ENCODE data around the gene FNDC3B. TPM values are rescaled to one million over a fixed set of nuclear protein-coding genes. Genes with fewer than 3 reads are reported as not detected.

The FNDC3B gene
- total and polyA plus RNA-seq, 5 donors from 2014 or later, result 6.8 to 31.8 (median 11.7) TPM

GRCh38 chr3:172071780-172072330, 32.5 kb downstream of the FNDC3B start:
- Histone ChIP-seq H3K27ac (ENCODE audit: insufficient read depth, low read length, poor library complexity, severe bottlenecking) (no peak overlapping the region), H3K4me1 (ENCODE audit: control insufficient read depth, insufficient read depth, low read length, poor library complexity, severe bottlenecking) (no peaks in the 10 kb centered on the region), H3K9me3 (ENCODE audit: control insufficient read depth in 2 of 2, low read length in 2 of 2) (no peaks in the 10 kb centered on the region), H3K4me3 (ENCODE audit: low read depth, low read length) (no peak overlapping the region), H3K36me3 (ENCODE audit: control insufficient read depth, insufficient read depth, low read length) (no peaks in the 10 kb centered on the region), H3K27me3 (ENCODE audit: control insufficient read depth, insufficient read depth, low read length) (no peaks in the 10 kb centered on the region)
- Mint-ChIP-seq H3K4me1 (peaks cover 6 to 27% (median 17%) of the 10 kb centered on the region in 4 donors), H3K27ac (no peak overlapping the region), H3K27me3 (no peaks in the 10 kb centered on the region), H3K36me3 (peaks cover 13% of the 10 kb centered on the region), H3K4me3 (no peak overlapping the region), H3K9me3 (no peaks in the 10 kb centered on the region)
- ATAC-seq (ENCODE audit: low read depth in 2 of 2), result no peak
- no peak for DNase-seq

DNA sequence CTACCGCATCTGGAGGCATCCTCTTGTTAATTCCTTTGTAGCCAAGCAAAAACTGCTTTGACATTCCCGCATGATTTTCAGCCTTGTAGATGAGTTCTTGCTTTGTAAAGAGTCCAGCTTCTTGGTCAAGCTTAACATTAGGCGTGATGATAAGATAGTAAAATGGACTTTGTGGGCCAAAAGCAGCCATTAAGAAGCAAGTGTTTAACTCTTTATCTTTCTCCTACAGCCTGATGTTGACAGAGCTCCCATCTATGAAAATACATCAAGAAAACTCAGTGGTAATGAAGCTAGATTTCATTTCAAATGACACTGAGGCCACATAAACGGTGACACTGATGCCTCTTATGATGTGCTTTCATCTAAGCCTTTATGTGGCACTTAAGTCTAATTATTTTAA, 33.2 kb downstream of the FNDC3B start:
- Histone ChIP-seq H3K27ac (ENCODE audit: insufficient read depth, low read length, poor library complexity, severe bottlenecking) (no peak overlapping the region), H3K9me3 (ENCODE audit: control insufficient read depth in 2 of 2, low read length in 2 of 2) (no peaks in the 10 kb centered on the region), H3K4me3 (ENCODE audit: low read depth, low read length) (no peak overlapping the region), H3K4me1 (ENCODE audit: control insufficient read depth, insufficient read depth, low read length, poor library complexity, severe bottlenecking) (no peaks in the 10 kb centered on the region), H3K27me3 (ENCODE audit: control insufficient read depth, insufficient read depth, low read length) (no peaks in the 10 kb centered on the region), H3K36me3 (ENCODE audit: control insufficient read depth, insufficient read depth, low read length) (no peaks in the 10 kb centered on the region)
- Mint-ChIP-seq H3K27ac (no peak overlapping the region), H3K27me3 (no peaks in the 10 kb centered on the region), H3K4me1 (peaks cover 0 to 24% (median 10%) of the 10 kb centered on the region in 4 donors), H3K9me3 (no peaks in the 10 kb centered on the region), H3K36me3 (peaks cover 13% of the 10 kb centered on the region), H3K4me3 (no peak overlapping the region)
- ATAC-seq (ENCODE audit: low read depth in 2 of 2) (no peak), DNase-seq (no peak)

DNA sequence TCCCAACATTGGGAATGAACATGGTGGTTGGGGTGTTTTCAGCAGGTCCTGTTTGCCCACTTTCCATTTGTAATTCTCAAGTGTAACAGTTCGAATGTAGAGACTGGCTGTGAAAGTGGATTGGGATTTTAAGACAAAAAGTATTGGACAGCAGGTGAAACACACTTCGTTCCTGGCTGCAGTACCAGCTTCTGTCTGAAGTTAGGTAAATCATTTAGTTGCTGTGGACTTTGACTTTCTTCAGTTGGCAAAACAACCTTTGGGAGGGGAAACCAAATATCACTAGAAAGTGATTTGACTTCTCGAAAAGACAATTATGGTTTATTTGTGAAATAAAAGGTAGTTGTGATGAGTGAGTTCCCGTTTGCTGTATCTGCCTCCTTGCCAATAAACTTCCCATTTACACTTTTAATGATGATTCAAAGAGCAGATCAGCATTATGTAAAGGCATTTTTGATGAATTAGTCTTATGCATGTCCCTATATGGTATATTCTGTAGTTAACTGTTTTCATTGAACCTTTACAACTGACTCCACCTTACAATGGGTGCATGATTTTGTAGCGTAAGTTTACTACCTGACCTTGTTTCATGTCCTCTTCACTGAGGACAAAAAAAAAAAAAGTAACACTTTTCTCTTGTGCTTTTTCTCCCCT, 34.0 kb downstream of the FNDC3B start:
- Mint-ChIP-seq H3K9me3 (no peaks in the 10 kb centered on the region), H3K27ac (no peak overlapping the region)
- H3K4me1 ChIP-seq (ENCODE audit: control insufficient read depth, insufficient read depth, low read length, poor library complexity, severe bottlenecking), result no peaks in the 10 kb centered on the region

GRCh38 chr3:172074032-172074431, 34.7 kb downstream of the FNDC3B start:
- H3K9me3 ChIP-seq (ENCODE audit: control insufficient read depth in 2 of 2, low read length in 2 of 2), result no peaks in the 10 kb centered on the region
- Mint-ChIP-seq H3K27ac (no peak overlapping the region), H3K27me3 (no peaks in the 10 kb centered on the region), H3K4me3 (no peak overlapping the region), H3K4me1 (peaks cover 0 to 25% (median 10%) of the 10 kb centered on the region in 4 donors), H3K9me3 (no peaks in the 10 kb centered on the region), H3K36me3 (peaks cover 17% of the 10 kb centered on the region)
- no peak for ATAC-seq (ENCODE audit: low read depth in 2 of 2)
- H3K27me3 ChIP-seq (ENCODE audit: control insufficient read depth, insufficient read depth, low read length), result no peaks in the 10 kb centered on the region
- no peaks in the 10 kb centered on the region for H3K4me1 ChIP-seq (ENCODE audit: control insufficient read depth, insufficient read depth, low read length, poor library complexity, severe bottlenecking)
- no peak overlapping the region for H3K4me3 ChIP-seq (ENCODE audit: low read depth, low read length)
- no peak for DNase-seq
- no peak overlapping the region for H3K27ac ChIP-seq (ENCODE audit: insufficient read depth, low read length, poor library complexity, severe bottlenecking)
- H3K36me3 ChIP-seq (ENCODE audit: control insufficient read depth, insufficient read depth, low read length), result no peaks in the 10 kb centered on the region

More for the DNA sequence above, 34.0 kb downstream of the FNDC3B start:
- H3K9me3 ChIP-seq (ENCODE audit: control insufficient read depth in 2 of 2, low read length in 2 of 2), result no peaks in the 10 kb centered on the region
- H3K36me3 ChIP-seq (ENCODE audit: control insufficient read depth, insufficient read depth, low read length), result no peaks in the 10 kb centered on the region
- Mint-ChIP-seq H3K27me3 (no peaks in the 10 kb centered on the region), H3K4me1 (peaks cover 0 to 23% (median 7%) of the 10 kb centered on the region in 4 donors), H3K36me3 (peaks cover 17% of the 10 kb centered on the region), H3K4me3 (no peak overlapping the region)
- DNase-seq (no peak), ATAC-seq (ENCODE audit: low read depth in 2 of 2) (no peak)
- no peaks in the 10 kb centered on the region for H3K27me3 ChIP-seq (ENCODE audit: control insufficient read depth, insufficient read depth, low read length)
- no peak overlapping the region for H3K27ac ChIP-seq (ENCODE audit: insufficient read depth, low read length, poor library complexity, severe bottlenecking)
- no peak overlapping the region for H3K4me3 ChIP-seq (ENCODE audit: low read depth, low read length)

DNA sequence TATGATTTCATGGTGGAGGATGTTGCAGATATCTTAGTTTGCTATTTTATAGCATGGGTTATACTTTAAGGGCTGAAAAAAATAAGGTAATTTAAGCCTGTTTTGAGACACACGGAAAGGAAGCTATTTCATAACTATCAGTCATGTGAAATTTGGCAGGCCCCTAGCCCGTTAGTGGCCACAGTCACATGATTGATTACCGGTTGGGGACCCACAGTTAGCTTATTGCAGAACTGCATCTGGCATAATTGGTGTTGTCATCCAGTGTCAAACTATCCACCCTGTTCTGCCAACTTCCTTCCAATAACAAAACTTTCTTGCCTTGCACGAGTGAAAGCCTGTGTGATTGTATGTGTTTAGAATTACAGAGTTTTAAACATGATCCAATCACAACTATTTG, 35.2 kb downstream of the FNDC3B start:
- H3K4me1 ChIP-seq (ENCODE audit: control insufficient read depth, insufficient read depth, low read length, poor library complexity, severe bottlenecking), result no peaks in the 10 kb centered on the region
- Mint-ChIP-seq H3K4me1 (peaks cover 0 to 28% (median 16%) of the 10 kb centered on the region in 4 donors), H3K27me3 (no peaks in the 10 kb centered on the region), H3K9me3 (no peaks in the 10 kb centered on the region), H3K36me3 (peaks cover 17% of the 10 kb centered on the region), H3K27ac (no peak overlapping the region), H3K4me3 (no peak overlapping the region)
- no peak overlapping the region for H3K4me3 ChIP-seq (ENCODE audit: low read depth, low read length)
- no peaks in the 10 kb centered on the region for H3K36me3 ChIP-seq (ENCODE audit: control insufficient read depth, insufficient read depth, low read length)
- H3K27ac ChIP-seq (ENCODE audit: insufficient read depth, low read length, poor library complexity, severe bottlenecking), result no peak overlapping the region
- no peaks in the 10 kb centered on the region for H3K9me3 ChIP-seq (ENCODE audit: control insufficient read depth in 2 of 2, low read length in 2 of 2)
- no peak for DNase-seq
- ATAC-seq (ENCODE audit: low read depth in 2 of 2), result no peak
- H3K27me3 ChIP-seq (ENCODE audit: control insufficient read depth, insufficient read depth, low read length), result no peaks in the 10 kb centered on the region

DNA sequence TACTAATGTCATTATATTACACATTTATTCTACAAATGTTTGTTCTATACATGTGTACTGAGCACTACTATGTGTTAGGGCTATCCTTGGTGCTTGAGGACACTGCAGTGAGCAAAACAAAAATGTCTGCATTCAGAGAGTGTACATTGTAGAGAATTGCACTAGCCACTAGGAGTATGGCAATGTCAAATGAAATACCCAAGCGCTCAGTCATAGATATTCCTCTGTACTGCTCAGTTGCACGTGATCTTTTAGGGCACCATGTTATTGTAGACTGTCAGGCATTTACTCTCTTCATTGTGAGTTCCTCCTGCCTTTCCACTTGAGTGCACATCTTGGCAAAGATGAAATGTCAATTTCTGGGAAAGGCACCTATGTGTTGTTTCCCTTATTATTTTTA, 36.8 kb downstream of the FNDC3B start:
- ATAC-seq (ENCODE audit: low read depth in 2 of 2) (no peak), DNase-seq (no peak)
- Histone ChIP-seq H3K4me3 (ENCODE audit: low read depth, low read length) (no peak overlapping the region), H3K9me3 (ENCODE audit: control insufficient read depth in 2 of 2, low read length in 2 of 2) (no peaks in the 10 kb centered on the region), H3K36me3 (ENCODE audit: control insufficient read depth, insufficient read depth, low read length) (no peaks in the 10 kb centered on the region), H3K4me1 (ENCODE audit: control insufficient read depth, insufficient read depth, low read length, poor library complexity, severe bottlenecking) (no peaks in the 10 kb centered on the region), H3K27ac (ENCODE audit: insufficient read depth, low read length, poor library complexity, severe bottlenecking) (no peak overlapping the region), H3K27me3 (ENCODE audit: control insufficient read depth, insufficient read depth, low read length) (no peaks in the 10 kb centered on the region)
- Mint-ChIP-seq H3K27ac (no peak overlapping the region), H3K36me3 (peaks cover 17% of the 10 kb centered on the region), H3K4me3 (no peak overlapping the region), H3K4me1 (peaks cover 0 to 34% (median 20%) of the 10 kb centered on the region in 4 donors), H3K27me3 (no peaks in the 10 kb centered on the region), H3K9me3 (no peaks in the 10 kb centered on the region)

DNA sequence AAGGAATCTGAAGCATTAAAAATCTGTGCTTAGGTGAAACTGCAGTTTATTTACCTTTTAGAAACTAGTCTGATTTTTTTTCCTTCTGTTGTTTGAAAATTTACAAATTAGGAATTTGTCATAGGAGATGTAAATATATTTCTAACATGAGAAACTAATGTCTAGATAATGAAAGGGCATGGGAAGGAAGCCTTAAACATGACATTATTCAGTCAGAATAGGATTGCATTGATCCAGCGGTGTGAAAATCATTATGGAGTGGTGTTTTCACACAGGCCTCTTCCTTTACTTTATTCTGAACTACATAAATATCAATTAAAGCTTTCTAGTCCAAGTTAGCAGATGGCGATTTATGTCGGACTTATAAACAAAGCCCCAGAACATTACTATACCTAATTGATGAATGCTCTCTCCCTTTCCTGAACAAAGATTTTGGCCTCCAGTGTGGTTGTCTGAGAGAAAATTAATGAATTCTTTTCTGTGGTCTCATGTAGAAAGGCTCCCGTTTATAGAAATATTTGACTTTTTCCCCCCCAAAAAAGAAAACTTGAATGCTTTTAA, 37.9 kb downstream of the FNDC3B start:
- H3K27me3 ChIP-seq (ENCODE audit: control insufficient read depth, insufficient read depth, low read length), result no peaks in the 10 kb centered on the region
- DNase-seq (no peak), ATAC-seq (ENCODE audit: low read depth in 2 of 2) (no peak)
- Mint-ChIP-seq H3K9me3 (no peaks in the 10 kb centered on the region), H3K4me3 (peak overlapping the region in 1 of 4 donors; percentile 73), H3K4me1 (peaks cover 0 to 34% (median 24%) of the 10 kb centered on the region in 4 donors), H3K27me3 (no peaks in the 10 kb centered on the region), H3K27ac (peak overlapping the region in 1 of 3 donors; percentile 7), H3K36me3 (peaks cover 17% of the 10 kb centered on the region)
- H3K4me1 ChIP-seq (ENCODE audit: control insufficient read depth, insufficient read depth, low read length, poor library complexity, severe bottlenecking), result no peaks in the 10 kb centered on the region
- no peaks in the 10 kb centered on the region for H3K9me3 ChIP-seq (ENCODE audit: control insufficient read depth in 2 of 2, low read length in 2 of 2)
- H3K36me3 ChIP-seq (ENCODE audit: control insufficient read depth, insufficient read depth, low read length), result no peaks in the 10 kb centered on the region
- no peak overlapping the region for H3K27ac ChIP-seq (ENCODE audit: insufficient read depth, low read length, poor library complexity, severe bottlenecking)
- H3K4me3 ChIP-seq (ENCODE audit: low read depth, low read length), result no peak overlapping the region

DNA sequence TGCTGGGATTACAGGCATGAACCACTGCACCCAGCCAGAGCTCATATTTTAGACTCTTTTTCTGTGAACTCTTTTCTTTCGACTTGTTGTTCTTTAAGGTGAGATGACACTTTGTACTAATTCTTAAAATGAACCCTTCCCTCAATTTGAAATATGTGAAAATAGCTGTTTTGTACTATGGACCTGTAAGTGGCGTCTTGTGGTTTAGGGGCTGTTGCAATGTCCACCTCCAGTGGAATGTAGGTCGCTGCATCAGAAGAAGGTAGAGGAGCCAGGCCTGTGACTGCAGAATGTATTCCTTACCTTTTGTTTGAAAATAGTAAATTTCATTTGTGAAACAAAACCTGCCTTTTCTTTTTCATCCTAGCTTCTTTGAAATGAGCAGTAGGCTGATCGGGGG, 38.9 kb downstream of the FNDC3B start:
- peaks cover 16% of the 10 kb centered on the region for H3K36me3 Mint-ChIP-seq
- Histone ChIP-seq H3K4me1 (ENCODE audit: control insufficient read depth, insufficient read depth, low read length, poor library complexity, severe bottlenecking) (no peaks in the 10 kb centered on the region), H3K27me3 (ENCODE audit: control insufficient read depth, insufficient read depth, low read length) (no peaks in the 10 kb centered on the region), H3K27ac (ENCODE audit: insufficient read depth, low read length, poor library complexity, severe bottlenecking) (no peak overlapping the region), H3K4me3 (ENCODE audit: low read depth, low read length) (no peak overlapping the region), H3K9me3 (ENCODE audit: control insufficient read depth in 2 of 2, low read length in 2 of 2) (no peaks in the 10 kb centered on the region), H3K36me3 (ENCODE audit: control insufficient read depth, insufficient read depth, low read length) (peaks cover 2% of the 10 kb centered on the region)
- H3K4me1 Mint-ChIP-seq, result peaks cover 6 to 40% (median 27%) of the 10 kb centered on the region in 4 donors
- no peak overlapping the region for H3K27ac Mint-ChIP-seq
- ATAC-seq (ENCODE audit: low read depth in 2 of 2) (no peak), DNase-seq (no peak)
- no peaks in the 10 kb centered on the region for H3K27me3 Mint-ChIP-seq
- no peak overlapping the region for H3K4me3 Mint-ChIP-seq
- H3K9me3 Mint-ChIP-seq, result no peaks in the 10 kb centered on the region
